ENCODE results near the gene HES1. TPM values are rescaled to one million over a fixed set of nuclear protein-coding genes. Genes with fewer than 3 reads are reported as not detected.

The HES1 gene
- total RNA-seq, 6 experiments from 2014 or later = 4.8 to 15.1 (median 13.4) TPM

DNA sequence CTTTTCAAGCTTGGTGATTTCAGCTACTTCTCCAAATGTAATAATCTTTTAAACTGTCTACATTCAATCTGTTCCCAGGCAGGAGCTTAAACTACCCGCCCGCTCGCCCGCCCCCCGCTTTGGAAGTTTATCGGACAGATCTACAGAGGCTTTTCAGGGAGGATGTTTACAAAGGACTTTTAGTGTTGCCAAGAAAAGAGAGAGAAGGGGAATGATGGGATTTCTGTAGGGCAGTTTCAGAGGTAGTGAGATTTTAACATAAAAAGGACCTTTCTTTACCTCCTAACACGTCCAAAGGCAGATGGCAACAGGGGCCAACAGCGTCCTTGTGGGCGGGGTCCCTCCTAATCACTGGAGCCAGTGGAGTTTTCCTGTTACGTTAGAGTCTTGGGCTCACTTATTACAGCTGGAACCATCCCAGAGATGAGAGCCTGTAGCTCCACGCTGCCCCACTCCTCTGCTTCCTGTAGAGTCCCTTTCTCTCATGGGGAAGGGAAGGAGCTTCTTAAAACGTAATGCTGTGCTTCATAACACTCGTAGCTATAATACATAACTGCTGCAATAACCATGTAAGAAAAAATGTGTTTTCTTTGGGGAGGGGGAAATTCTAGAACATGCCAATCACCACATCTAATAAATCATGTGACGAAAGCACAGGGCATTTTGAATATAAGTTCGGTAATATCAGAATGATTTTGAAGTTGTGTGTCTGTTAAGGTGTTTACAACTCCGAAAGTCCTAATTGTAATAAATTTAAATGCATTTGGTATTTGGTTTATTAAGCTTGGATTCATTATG lies 30.9 kb downstream of the HES1 start:
- Mint-ChIP-seq H3K27me3 (ENCODE audit: insufficient read depth) (peaks cover 37% of the 10 kb centered on the region), H3K27ac (no peak overlapping the region), H3K36me3 (ENCODE audit: low read depth) (no peaks in the 10 kb centered on the region), H3K9me3 (no peaks in the 10 kb centered on the region), H3K4me3 (no peak overlapping the region), H3K4me1 (ENCODE audit: low read depth) (no peaks in the 10 kb centered on the region)
- TF ChIP-seq, protein P1, sequence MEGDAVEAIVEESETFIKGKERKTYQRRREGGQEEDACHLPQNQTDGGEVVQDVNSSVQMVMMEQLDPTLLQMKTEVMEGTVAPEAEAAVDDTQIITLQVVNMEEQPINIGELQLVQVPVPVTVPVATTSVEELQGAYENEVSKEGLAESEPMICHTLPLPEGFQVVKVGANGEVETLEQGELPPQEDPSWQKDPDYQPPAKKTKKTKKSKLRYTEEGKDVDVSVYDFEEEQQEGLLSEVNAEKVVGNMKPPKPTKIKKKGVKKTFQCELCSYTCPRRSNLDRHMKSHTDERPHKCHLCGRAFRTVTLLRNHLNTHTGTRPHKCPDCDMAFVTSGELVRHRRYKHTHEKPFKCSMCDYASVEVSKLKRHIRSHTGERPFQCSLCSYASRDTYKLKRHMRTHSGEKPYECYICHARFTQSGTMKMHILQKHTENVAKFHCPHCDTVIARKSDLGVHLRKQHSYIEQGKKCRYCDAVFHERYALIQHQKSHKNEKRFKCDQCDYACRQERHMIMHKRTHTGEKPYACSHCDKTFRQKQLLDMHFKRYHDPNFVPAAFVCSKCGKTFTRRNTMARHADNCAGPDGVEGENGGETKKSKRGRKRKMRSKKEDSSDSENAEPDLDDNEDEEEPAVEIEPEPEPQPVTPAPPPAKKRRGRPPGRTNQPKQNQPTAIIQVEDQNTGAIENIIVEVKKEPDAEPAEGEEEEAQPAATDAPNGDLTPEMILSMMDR (IDR thresholded peaks at IDR 0.05) = no peak
- no peak for DNase-seq

DNA sequence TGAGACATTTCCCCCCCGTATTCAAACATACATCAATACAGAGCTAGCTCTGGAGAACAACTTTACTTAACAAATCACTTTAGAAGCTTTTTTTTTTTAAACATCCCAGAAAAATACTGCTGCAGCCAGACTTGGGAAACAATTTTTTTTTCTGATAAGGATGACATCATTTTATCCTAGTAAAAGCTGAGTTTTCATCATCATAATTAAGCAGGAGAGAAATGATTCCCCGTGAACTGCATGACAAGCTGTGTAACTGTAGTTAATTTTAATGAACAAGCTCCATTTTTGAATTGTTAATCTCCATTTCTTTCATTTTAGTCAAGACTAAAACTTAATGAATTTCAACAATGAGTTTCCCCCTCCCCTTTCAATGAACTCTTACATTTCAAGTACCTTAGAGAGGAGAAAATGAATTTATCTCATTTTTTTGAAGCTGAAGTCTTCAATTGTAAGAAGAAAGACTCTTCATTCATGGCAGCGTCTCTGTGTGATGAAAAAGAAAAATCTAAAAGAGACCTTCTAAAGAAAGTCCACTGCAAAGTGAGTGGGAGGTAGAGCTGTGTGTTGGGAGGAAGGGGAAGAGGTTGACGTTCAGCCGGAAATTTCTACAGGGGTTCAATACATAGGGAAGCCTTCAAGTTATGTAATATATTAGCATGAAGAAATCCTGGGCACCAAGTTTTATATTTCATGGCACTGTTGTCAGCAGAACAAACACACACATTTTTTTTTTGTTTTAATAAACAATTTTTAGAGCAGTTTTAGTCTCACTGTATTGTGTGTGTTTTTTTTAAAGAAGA lies 31.7 kb downstream of the HES1 start:
- TF ChIP-seq, protein P1 (IDR thresholded peaks at IDR 0.05) = no peak
- H3K36me3 Mint-ChIP-seq (ENCODE audit: low read depth) = no peaks in the 10 kb centered on the region
- no peaks in the 10 kb centered on the region for H3K9me3 Mint-ChIP-seq
- peaks cover 32% of the 10 kb centered on the region for H3K27me3 Mint-ChIP-seq (ENCODE audit: insufficient read depth)
- no peaks in the 10 kb centered on the region for H3K4me1 Mint-ChIP-seq (ENCODE audit: low read depth)
- H3K4me3 Mint-ChIP-seq = no peak overlapping the region
- no peak for DNase-seq
- H3K27ac Mint-ChIP-seq = no peak overlapping the region

DNA sequence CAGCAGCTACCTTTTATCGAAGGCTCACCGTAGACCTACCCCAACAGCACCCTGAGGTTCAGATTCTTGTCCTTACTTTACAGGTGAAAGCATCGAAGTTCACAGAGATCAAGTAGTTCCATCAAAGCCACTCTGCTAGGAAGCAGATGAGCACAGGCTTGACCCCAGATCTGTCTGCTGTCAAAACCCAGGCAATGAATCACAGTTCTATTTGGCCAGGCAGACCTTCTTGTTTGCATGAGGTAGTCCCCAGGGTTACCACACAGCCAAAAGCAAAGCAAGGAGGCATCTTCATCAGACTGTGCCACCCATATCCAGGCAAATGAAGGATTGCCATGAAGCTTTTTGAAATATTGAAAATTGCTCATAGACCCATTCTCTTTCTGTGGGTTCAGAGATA lies 33.0 kb downstream of the HES1 start:
- H3K36me3 Mint-ChIP-seq (ENCODE audit: low read depth) = no peaks in the 10 kb centered on the region
- H3K4me1 Mint-ChIP-seq (ENCODE audit: low read depth) = no peaks in the 10 kb centered on the region
- H3K27me3 Mint-ChIP-seq (ENCODE audit: insufficient read depth) = peaks cover 36% of the 10 kb centered on the region
- no peak overlapping the region for H3K27ac Mint-ChIP-seq
- H3K9me3 Mint-ChIP-seq = no peaks in the 10 kb centered on the region
- H3K4me3 Mint-ChIP-seq = no peak overlapping the region
- no peak for DNase-seq
- TF ChIP-seq, protein P1 (IDR thresholded peaks at IDR 0.05) = no peak

DNA sequence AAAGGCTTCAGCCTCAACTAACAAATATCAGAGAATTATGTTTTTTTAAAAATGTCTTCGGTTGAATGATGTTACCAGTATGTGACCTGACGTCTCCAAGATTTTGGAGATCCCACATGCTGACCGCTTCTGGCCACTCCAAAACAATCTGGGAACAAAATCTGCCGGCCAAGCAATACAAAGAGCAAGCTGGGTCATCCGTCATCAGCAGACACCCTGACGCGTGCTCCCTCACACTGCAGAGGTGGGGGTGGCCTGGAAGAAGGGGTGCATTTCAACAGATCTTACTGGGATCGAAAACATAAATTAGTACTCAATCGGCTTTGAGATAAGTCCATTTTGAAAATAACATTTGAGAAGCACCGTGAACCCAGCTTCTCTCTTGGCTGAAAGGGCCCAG lies 33.6 kb downstream of the HES1 start:
- Mint-ChIP-seq H3K4me1 (ENCODE audit: low read depth) (no peaks in the 10 kb centered on the region), H3K27ac (no peak overlapping the region), H3K9me3 (no peaks in the 10 kb centered on the region), H3K36me3 (ENCODE audit: low read depth) (no peaks in the 10 kb centered on the region), H3K4me3 (no peak overlapping the region), H3K27me3 (ENCODE audit: insufficient read depth) (peaks cover 36% of the 10 kb centered on the region)
- no peak for DNase-seq
- TF ChIP-seq, protein P1 (IDR thresholded peaks at IDR 0.05) = no peak

DNA sequence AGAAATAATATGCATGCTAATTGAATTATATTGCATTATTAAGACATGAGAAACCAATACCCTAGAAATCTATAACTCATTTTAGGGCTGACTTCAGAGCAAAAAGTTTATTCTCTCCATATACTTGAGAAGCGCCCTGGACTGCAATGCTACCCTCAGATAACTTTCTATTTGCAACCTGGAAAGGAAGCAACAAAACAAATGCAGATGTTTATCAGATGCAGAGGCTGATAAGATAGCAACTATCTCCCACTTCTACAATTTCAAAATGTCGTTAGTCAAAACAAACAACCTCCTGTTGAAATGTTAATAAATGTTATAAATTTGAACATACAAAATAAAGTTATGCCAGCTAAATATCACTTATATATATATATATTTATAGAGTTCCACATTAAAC lies 34.8 kb downstream of the HES1 start:
- no peaks in the 10 kb centered on the region for H3K36me3 Mint-ChIP-seq (ENCODE audit: low read depth)
- peaks cover 31% of the 10 kb centered on the region for H3K27me3 Mint-ChIP-seq (ENCODE audit: insufficient read depth)
- no peaks in the 10 kb centered on the region for H3K4me1 Mint-ChIP-seq (ENCODE audit: low read depth)
- DNase-seq = no peak
- no peak overlapping the region for H3K27ac Mint-ChIP-seq
- TF ChIP-seq, protein P1 (IDR thresholded peaks at IDR 0.05) = no peak
- H3K9me3 Mint-ChIP-seq = no peaks in the 10 kb centered on the region
- H3K4me3 Mint-ChIP-seq = no peak overlapping the region

Measured in HFFc6 (cell line).